Prostate gland (tissue), 2 donors: ENCODE data around the gene TBC1D14.

Experiments
- POLR2A ChIP-seq: fragments of 450-650 bp; IDR thresholded peaks from one replicate; pipeline ENCODE4 v1.6.1; 2016; ENCODE audit warnings: antibody characterized with exemption, mild to moderate bottlenecking
- TF ChIP-seq, protein P1 (sequence below), 4 experiments: fragments of 200-600 bp in 2 of 4; fragments of 450-650 bp in 2 of 4; sonication (generic) in 2 of 4; IDR thresholded peaks; 1 replicate in 3 of 4; 2 replicates in 1 of 4; pipeline ENCODE4 v1.5.1; 2016 to 2019; ENCODE audit warnings: antibody characterized with exemption in 4 of 4, mild to moderate bottlenecking in 2 of 4, moderate library complexity in 2 of 4

DNA sequence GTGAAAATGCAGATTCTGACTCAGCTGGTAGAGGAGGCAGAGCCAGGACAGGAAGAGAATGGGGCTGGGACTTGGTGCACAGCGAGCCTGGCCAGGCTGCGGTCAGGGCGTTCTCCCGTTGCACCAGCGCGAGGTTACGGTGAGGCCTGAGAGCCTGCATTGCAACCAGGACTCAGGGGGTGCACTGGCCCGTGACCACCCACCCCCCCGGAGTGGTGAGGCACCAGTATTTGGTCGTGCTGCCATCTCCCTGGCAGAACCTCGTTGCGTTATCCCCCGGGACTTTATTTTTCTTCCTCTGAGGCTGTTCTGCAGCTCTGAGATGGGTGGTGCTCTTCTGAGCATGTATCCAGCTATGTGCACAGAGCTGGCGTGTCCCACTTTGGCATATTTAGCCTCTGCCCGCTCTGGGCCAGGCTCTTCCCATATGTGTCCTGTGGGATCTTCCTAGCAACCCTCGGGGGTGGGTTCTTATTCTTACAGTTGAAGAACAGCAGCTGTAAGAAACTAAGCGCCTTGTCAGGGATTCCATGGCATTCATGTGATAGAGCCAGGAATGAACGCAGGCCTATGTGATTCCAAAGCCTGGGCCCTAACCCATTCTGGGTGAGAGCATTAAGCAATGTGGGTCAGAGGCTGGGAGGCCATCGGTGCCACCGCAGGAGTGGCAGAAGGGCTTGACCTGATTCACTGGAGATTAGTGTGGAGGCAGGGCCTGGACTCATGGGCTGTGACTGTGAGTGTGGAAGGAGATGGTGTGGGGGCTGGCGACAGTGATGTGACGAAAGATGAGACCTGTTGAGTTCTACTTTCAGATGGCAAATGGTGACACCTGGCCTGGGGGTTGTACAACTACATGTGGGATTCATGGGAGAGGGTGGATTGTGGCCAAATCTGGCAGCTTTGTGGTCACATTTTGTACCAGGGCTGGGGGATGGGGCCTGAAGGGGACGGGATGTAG is 136.6 kb downstream of the TBC1D14 start:
- no peak for TF ChIP-seq POLR2A
- TF ChIP-seq, protein P1, sequence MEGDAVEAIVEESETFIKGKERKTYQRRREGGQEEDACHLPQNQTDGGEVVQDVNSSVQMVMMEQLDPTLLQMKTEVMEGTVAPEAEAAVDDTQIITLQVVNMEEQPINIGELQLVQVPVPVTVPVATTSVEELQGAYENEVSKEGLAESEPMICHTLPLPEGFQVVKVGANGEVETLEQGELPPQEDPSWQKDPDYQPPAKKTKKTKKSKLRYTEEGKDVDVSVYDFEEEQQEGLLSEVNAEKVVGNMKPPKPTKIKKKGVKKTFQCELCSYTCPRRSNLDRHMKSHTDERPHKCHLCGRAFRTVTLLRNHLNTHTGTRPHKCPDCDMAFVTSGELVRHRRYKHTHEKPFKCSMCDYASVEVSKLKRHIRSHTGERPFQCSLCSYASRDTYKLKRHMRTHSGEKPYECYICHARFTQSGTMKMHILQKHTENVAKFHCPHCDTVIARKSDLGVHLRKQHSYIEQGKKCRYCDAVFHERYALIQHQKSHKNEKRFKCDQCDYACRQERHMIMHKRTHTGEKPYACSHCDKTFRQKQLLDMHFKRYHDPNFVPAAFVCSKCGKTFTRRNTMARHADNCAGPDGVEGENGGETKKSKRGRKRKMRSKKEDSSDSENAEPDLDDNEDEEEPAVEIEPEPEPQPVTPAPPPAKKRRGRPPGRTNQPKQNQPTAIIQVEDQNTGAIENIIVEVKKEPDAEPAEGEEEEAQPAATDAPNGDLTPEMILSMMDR (IDR thresholded peaks at IDR 0.05) = no peak
